Tibial nerve (tissue), 4 donors: ENCODE measurements around the gene CEACAM16. TPM values are rescaled to one million over a fixed set of nuclear protein-coding genes. Genes with fewer than 3 reads are reported as not detected.
A peak's percentile ranks its signal among the peaks of the same experiment; 100 is the strongest.

Experiments
- DNase-seq, 2 donors: peaks; one replicate each; pipeline ENCODE4 v3.0.0-alpha.2; 2019; ENCODE audit warnings: low spot score in 2 of 2
- H3K27ac ChIP-seq, 4 donors: fragments of 200-600 bp; sonication (generic) in 3 of 4; one replicate each; pipeline ENCODE4 v1.5.1; 2017 to 2019; ENCODE audit warnings: mild to moderate bottlenecking in 1 of 4
- H3K27me3 ChIP-seq, 2 donors: fragments of 200-600 bp; sonication (generic) in 1 of 2; one replicate each; pipeline versions ENCODE4 v1.5.1 to v1.6.0; 2017 to 2019
- H3K36me3 ChIP-seq, 3 donors: fragments of 200-600 bp; sonication (generic); one replicate each; pipeline ENCODE4 v1.5.1; 2018 to 2019
- H3K4me1 ChIP-seq, 4 donors: fragments of 200-600 bp; sonication (generic) in 3 of 4; one replicate each; pipeline ENCODE4 v1.5.1; 2017 to 2019
- H3K4me3 ChIP-seq, 4 donors: fragments of 200-600 bp; sonication (generic) in 3 of 4; one replicate each; pipeline ENCODE4 v1.5.1; 2017 to 2019; ENCODE audit warnings: mild to moderate bottlenecking in 1 of 4, moderate library complexity in 1 of 4
- H3K9me3 ChIP-seq, 4 donors: fragments of 200-600 bp; sonication (generic) in 3 of 4; one replicate each; pipeline ENCODE4 v1.5.1; 2017 to 2019
- EP300 ChIP-seq, 2 donors: sonication (generic); formaldehyde crosslinking; IDR thresholded peaks; one replicate each; pipeline ENCODE4 v1.6.1; 2017; ENCODE audit warnings: antibody characterized with exemption in 2 of 2, mild to moderate bottlenecking in 1 of 2
- POLR2A ChIP-seq, 2 donors: fragments of 450-650 bp; IDR thresholded peaks; one replicate each; pipeline ENCODE4 v1.6.1; 2017; ENCODE audit warnings: antibody characterized with exemption in 2 of 2, mild to moderate bottlenecking in 2 of 2, moderate library complexity in 2 of 2
- WGBS, 2 donors: methylation state at CpG; one replicate each; pipeline ENCODE4 v1.1.5; 2018; 5-methylcytosine and 5-hydroxymethylcytosine counted together
- total RNA-seq, 4 donors: library from RNA; depleted of rRNA; stranded (reverse); fragments of >200 nt; gene quantifications; one replicate each; pipeline ENCODE4 v1.1.0, GENCODE V29; 2016
- TF ChIP-seq, protein P1 (sequence below), 5 experiments: fragments of 200-600 bp in 3 of 5; fragments of 450-650 bp in 2 of 5; sonication (generic) in 3 of 5; IDR thresholded peaks; one replicate each; pipeline ENCODE4 v1.5.1; 2016 to 2019; ENCODE audit warnings: antibody characterized with exemption in 5 of 5, mild to moderate bottlenecking in 3 of 5, moderate library complexity in 2 of 5

Gene CEACAM16
- total RNA-seq, 4 donors from 2014 or later = not detected

DNA sequence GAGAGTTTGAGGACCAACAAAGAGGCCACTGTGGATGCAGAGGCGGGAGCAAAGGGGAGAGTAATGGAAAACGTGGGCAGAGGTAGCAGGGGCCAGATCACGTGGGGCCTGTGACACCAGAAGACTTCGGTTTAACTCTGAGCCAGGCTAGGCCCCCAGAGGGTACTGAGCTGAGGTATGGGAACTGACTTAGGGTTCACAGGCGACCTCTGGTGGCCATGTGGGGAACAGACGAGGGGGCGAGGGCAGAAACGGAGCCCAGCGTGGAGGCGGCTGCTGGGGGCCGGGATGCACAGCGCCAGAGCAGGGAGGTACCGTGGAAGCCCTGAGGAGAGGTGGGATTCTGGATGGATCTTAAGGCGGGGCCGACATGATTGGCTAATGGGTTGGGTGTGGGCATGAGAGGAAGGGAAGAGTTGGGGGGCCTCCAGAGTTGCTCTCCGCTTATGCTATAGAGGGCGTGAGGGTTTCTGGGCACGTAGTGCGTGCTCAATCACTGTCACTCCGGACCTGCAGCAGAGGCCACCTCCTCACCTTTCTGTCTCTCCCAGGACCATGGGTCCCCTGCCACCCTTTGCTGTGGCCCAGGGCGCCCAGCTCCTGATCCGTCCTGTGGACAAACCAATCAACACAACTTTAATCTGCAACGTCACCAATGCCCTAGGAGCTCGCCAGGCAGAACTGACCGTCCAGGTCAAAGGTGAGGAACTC lies 41.6 kb upstream of the CEACAM16 start:
- Histone ChIP-seq H3K27me3 (no peaks in the 10 kb centered on the region), H3K36me3 (peaks cover 0 to 94% (median 8%) of the 10 kb centered on the region in 3 donors)

DNA sequence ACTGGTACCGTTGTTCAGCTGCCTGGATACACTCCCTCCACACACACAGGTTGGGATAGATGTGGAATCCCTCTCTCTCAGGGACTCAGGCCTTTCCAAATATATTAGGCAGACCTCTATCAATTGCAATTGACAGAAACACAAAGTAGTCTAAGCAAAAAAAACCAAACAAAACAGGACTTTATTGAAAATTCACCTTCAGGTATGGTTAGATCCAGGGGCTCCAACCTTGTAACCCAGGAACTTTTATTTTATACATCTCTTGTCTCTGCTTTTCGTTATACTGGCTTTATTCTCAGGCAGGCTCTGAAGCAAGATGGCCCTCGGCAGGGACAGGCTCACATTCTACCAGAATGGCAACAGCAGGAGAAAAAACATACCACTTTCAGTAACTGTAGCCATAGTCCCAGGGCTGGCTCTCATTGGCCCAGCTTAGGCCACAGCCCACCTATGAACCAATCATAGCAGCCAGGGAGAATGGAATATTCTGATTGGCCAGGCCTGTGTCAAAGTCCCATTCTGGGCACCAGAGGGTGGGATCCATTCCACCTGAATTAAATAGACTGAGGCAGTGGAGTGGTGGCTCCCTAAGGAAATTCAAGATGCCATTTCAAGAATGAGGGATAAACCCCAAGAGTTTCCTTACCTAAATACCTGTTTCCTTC lies 40.8 kb upstream of the CEACAM16 start:
- Histone ChIP-seq H3K4me3 (no peak overlapping the region), H3K9me3 (no peaks in the 10 kb centered on the region), H3K36me3 (peaks cover 0 to 87% (median 6%) of the 10 kb centered on the region in 3 donors), H3K27ac (no peak overlapping the region), H3K4me1 (peaks cover 0 to 24% (median 0%) of the 10 kb centered on the region in 4 donors), H3K27me3 (no peaks in the 10 kb centered on the region)
- whole genome bisulfite sequencing, 2 donors = 88 to 97% methylated on average over 3 of the region's 3 CpGs
- no peak for DNase-seq
- TF ChIP-seq EP300 (IDR thresholded peaks at IDR 0.05) = no peak
- TF ChIP-seq, protein P1, sequence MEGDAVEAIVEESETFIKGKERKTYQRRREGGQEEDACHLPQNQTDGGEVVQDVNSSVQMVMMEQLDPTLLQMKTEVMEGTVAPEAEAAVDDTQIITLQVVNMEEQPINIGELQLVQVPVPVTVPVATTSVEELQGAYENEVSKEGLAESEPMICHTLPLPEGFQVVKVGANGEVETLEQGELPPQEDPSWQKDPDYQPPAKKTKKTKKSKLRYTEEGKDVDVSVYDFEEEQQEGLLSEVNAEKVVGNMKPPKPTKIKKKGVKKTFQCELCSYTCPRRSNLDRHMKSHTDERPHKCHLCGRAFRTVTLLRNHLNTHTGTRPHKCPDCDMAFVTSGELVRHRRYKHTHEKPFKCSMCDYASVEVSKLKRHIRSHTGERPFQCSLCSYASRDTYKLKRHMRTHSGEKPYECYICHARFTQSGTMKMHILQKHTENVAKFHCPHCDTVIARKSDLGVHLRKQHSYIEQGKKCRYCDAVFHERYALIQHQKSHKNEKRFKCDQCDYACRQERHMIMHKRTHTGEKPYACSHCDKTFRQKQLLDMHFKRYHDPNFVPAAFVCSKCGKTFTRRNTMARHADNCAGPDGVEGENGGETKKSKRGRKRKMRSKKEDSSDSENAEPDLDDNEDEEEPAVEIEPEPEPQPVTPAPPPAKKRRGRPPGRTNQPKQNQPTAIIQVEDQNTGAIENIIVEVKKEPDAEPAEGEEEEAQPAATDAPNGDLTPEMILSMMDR (IDR thresholded peaks at IDR 0.05) = no peak
- no peak for TF ChIP-seq POLR2A (IDR thresholded peaks at IDR 0.05)

More for the DNA sequence above, 41.6 kb upstream of the CEACAM16 start:
- H3K4me3 ChIP-seq = no peak overlapping the region
- peaks cover 0 to 18% (median 0%) of the 10 kb centered on the region in 4 donors for H3K4me1 ChIP-seq
- no peak overlapping the region for H3K27ac ChIP-seq
- DNase-seq = peak; percentile 37 to 67
- no peaks in the 10 kb centered on the region for H3K9me3 ChIP-seq
- WGBS, 2 donors = 40 to 41% methylated on average over 25 of the region's 25 CpGs
- TF ChIP-seq, protein P1 (IDR thresholded peaks at IDR 0.05) = peak; percentile 85 to 90 (median 88)
- no peak for TF ChIP-seq POLR2A (IDR thresholded peaks at IDR 0.05)

GRCh38 chr19:44660081-44660480 lies 38.9 kb upstream of the CEACAM16 start:
- TF ChIP-seq, protein P1 (IDR thresholded peaks at IDR 0.05) = no peak
- TF ChIP-seq EP300 (IDR thresholded peaks at IDR 0.05) (no peak), POLR2A (IDR thresholded peaks at IDR 0.05) (no peak)
- no peak overlapping the region for H3K27ac ChIP-seq
- no peaks in the 10 kb centered on the region for H3K9me3 ChIP-seq
- H3K36me3 ChIP-seq = peaks cover 0 to 79% (median 0%) of the 10 kb centered on the region in 3 donors
- WGBS, 2 donors = 92 to 94% methylated on average over 4 of the region's 4 CpGs
- DNase-seq = no peak
- H3K4me1 ChIP-seq = peaks cover 0 to 25% (median 0%) of the 10 kb centered on the region in 4 donors
- no peak overlapping the region for H3K4me3 ChIP-seq
- no peaks in the 10 kb centered on the region for H3K27me3 ChIP-seq

- Histone ChIP-seq H3K4me3 (no peak overlapping the region), H3K27me3 (no peaks in the 10 kb centered on the region), H3K9me3 (no peaks in the 10 kb centered on the region), H3K27ac (no peak overlapping the region), H3K4me1 (peaks cover 0 to 25% (median 0%) of the 10 kb centered on the region in 4 donors), H3K36me3 (peaks cover 0 to 76% (median 0%) of the 10 kb centered on the region in 3 donors)
- 90% methylated on average over 11 of the region's 11 CpGs for WGBS, 2 donors
- DNase-seq = no peak
- no peak for TF ChIP-seq POLR2A (IDR thresholded peaks at IDR 0.05)
- no peak for TF ChIP-seq EP300 (IDR thresholded peaks at IDR 0.05)
- TF ChIP-seq, protein P1 (IDR thresholded peaks at IDR 0.05) = no peak
These were observed 37.7 kb upstream of the CEACAM16 start for GRCh38 chr19:44661205-44661604.

GRCh38 chr19:44661904-44662303 lies 37.0 kb upstream of the CEACAM16 start:
- Histone ChIP-seq H3K9me3 (no peaks in the 10 kb centered on the region), H3K4me3 (no peak overlapping the region), H3K27ac (no peak overlapping the region), H3K4me1 (peaks cover 0 to 24% (median 0%) of the 10 kb centered on the region in 4 donors), H3K27me3 (no peaks in the 10 kb centered on the region), H3K36me3 (peaks cover 0 to 72% (median 0%) of the 10 kb centered on the region in 3 donors)
- TF ChIP-seq EP300 (IDR thresholded peaks at IDR 0.05) = no peak
- TF ChIP-seq, protein P1 (IDR thresholded peaks at IDR 0.05) = no peak
- TF ChIP-seq POLR2A (IDR thresholded peaks at IDR 0.05) = no peak
- no peak for DNase-seq
- WGBS, 2 donors = 72 to 75% methylated on average over 7 of the region's 7 CpGs
